ENCODE results near the gene EN1. TPM values are rescaled to one million over a fixed set of nuclear protein-coding genes. Genes with fewer than 3 reads are reported as not detected.

The EN1 gene
- total and polyA plus RNA-seq, 2 of the 13 experiments (the other 11 are each of a cell fraction or from before 2014, with no cell fraction given) = not detected

GRCh38 chr2:118855451-118856279 is 8.2 kb upstream of the EN1 start (continued):
- TF ChIP-seq CERS6 (CRISPR knock-in tag; IDR thresholded peaks at IDR 0.05) (no peak), ZNF704 (CRISPR knock-in tag; IDR thresholded peaks at IDR 0.05; ENCODE audit: borderline replicate concordance) (no peak), ZBTB4 (CRISPR knock-in tag; IDR thresholded peaks at IDR 0.05; ENCODE audit: borderline replicate concordance) (no peak), GLI4 (CRISPR knock-in tag; IDR thresholded peaks at IDR 0.05; ENCODE audit: borderline replicate concordance) (no peak), STAT5B (CRISPR knock-in tag; IDR thresholded peaks at IDR 0.05) (0 out of 2 replicates have a peak, but pooled peaks have one; percentile 24), SNRNP70 (IDR thresholded peaks at IDR 0.05; ENCODE audit: low read depth, low read length) (no peak), ZBTB20 (CRISPR knock-in tag; IDR thresholded peaks at IDR 0.05; ENCODE audit: borderline replicate concordance, low read depth) (no peak), SIX4 (CRISPR knock-in tag; IDR thresholded peaks at IDR 0.05) (no peak), RNF2 (conservative IDR thresholded peaks at IDR 0.05; ENCODE audit: low read depth) (0 out of 2 replicates have a peak, but pooled peaks have one; percentile 37), MTF1 (CRISPR knock-in tag; IDR thresholded peaks at IDR 0.05) (no peak)
- TF ChIP-seq, protein P1, sequence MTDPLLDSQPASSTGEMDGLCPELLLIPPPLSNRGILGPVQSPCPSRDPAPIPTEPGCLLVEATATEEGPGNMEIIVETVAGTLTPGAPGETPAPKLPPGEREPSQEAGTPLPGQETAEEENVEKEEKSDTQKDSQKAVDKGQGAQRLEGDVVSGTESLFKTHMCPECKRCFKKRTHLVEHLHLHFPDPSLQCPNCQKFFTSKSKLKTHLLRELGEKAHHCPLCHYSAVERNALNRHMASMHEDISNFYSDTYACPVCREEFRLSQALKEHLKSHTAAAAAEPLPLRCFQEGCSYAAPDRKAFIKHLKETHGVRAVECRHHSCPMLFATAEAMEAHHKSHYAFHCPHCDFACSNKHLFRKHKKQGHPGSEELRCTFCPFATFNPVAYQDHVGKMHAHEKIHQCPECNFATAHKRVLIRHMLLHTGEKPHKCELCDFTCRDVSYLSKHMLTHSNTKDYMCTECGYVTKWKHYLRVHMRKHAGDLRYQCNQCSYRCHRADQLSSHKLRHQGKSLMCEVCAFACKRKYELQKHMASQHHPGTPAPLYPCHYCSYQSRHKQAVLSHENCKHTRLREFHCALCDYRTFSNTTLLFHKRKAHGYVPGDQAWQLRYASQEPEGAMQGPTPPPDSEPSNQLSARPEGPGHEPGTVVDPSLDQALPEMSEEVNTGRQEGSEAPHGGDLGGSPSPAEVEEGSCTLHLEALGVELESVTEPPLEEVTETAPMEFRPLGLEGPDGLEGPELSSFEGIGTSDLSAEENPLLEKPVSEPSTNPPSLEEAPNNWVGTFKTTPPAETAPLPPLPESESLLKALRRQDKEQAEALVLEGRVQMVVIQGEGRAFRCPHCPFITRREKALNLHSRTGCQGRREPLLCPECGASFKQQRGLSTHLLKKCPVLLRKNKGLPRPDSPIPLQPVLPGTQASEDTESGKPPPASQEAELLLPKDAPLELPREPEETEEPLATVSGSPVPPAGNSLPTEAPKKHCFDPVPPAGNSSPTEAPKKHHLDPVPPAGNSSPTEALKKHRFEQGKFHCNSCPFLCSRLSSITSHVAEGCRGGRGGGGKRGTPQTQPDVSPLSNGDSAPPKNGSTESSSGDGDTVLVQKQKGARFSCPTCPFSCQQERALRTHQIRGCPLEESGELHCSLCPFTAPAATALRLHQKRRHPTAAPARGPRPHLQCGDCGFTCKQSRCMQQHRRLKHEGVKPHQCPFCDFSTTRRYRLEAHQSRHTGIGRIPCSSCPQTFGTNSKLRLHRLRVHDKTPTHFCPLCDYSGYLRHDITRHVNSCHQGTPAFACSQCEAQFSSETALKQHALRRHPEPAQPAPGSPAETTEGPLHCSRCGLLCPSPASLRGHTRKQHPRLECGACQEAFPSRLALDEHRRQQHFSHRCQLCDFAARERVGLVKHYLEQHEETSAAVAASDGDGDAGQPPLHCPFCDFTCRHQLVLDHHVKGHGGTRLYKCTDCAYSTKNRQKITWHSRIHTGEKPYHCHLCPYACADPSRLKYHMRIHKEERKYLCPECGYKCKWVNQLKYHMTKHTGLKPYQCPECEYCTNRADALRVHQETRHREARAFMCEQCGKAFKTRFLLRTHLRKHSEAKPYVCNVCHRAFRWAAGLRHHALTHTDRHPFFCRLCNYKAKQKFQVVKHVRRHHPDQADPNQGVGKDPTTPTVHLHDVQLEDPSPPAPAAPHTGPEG (CRISPR knock-in tag; IDR thresholded peaks at IDR 0.05) = 0 out of 2 replicates have a peak, but pooled peaks have one; percentile 63
- TF ChIP-seq, protein P2, sequence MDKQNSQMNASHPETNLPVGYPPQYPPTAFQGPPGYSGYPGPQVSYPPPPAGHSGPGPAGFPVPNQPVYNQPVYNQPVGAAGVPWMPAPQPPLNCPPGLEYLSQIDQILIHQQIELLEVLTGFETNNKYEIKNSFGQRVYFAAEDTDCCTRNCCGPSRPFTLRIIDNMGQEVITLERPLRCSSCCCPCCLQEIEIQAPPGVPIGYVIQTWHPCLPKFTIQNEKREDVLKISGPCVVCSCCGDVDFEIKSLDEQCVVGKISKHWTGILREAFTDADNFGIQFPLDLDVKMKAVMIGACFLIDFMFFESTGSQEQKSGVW (CRISPR knock-in tag; IDR thresholded peaks at IDR 0.05; ENCODE audit: borderline replicate concordance) = no peak
- TF ChIP-seq, protein P3, sequence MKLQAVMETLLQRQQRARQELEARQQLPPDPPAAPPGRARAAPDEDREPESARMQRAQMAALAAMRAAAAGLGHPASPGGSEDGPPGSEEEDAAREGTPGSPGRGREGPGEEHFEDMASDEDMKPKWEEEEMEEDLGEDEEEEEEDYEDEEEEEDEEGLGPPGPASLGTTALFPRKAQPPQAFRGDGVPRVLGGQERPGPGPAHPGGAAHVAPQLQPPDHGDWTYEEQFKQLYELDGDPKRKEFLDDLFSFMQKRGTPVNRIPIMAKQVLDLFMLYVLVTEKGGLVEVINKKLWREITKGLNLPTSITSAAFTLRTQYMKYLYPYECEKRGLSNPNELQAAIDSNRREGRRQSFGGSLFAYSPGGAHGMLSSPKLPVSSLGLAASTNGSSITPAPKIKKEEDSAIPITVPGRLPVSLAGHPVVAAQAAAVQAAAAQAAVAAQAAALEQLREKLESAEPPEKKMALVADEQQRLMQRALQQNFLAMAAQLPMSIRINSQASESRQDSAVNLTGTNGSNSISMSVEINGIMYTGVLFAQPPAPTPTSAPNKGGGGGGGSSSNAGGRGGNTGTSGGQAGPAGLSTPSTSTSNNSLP (IDR thresholded peaks at IDR 0.05; ENCODE audit: low read depth, low read length) = no peak
